ENCODE results near the gene BMPER.

The BMPER gene

GRCh38 chr7:33998476-33998875, 93.1 kb downstream of the BMPER start:
- in situ Hi-C loops (cut with HindIII; ENCODE audit: low sequenced_read_pairs) = no loop called here
- TF ChIP-seq, protein P1, sequence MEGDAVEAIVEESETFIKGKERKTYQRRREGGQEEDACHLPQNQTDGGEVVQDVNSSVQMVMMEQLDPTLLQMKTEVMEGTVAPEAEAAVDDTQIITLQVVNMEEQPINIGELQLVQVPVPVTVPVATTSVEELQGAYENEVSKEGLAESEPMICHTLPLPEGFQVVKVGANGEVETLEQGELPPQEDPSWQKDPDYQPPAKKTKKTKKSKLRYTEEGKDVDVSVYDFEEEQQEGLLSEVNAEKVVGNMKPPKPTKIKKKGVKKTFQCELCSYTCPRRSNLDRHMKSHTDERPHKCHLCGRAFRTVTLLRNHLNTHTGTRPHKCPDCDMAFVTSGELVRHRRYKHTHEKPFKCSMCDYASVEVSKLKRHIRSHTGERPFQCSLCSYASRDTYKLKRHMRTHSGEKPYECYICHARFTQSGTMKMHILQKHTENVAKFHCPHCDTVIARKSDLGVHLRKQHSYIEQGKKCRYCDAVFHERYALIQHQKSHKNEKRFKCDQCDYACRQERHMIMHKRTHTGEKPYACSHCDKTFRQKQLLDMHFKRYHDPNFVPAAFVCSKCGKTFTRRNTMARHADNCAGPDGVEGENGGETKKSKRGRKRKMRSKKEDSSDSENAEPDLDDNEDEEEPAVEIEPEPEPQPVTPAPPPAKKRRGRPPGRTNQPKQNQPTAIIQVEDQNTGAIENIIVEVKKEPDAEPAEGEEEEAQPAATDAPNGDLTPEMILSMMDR (IDR thresholded peaks at IDR 0.05; ENCODE audit: low read depth, low read length) = no peak
- peak; percentile 65 for DNase-seq (ENCODE audit: low read depth, low spot score)
- no peak overlapping the region for H3K4me3 ChIP-seq (ENCODE audit: low read depth, low read length)

GRCh38 chr7:34011017-34011695, 105.8 kb downstream of the BMPER start:
- no peak for DNase-seq (ENCODE audit: low read depth, low spot score)
- TF ChIP-seq, protein P1 (IDR thresholded peaks at IDR 0.05; ENCODE audit: low read depth, low read length) = no peak
- in situ Hi-C loops (cut with HindIII; ENCODE audit: low sequenced_read_pairs) = no loop called here
- no peak overlapping the region for H3K4me3 ChIP-seq (ENCODE audit: low read depth, low read length)

DNA sequence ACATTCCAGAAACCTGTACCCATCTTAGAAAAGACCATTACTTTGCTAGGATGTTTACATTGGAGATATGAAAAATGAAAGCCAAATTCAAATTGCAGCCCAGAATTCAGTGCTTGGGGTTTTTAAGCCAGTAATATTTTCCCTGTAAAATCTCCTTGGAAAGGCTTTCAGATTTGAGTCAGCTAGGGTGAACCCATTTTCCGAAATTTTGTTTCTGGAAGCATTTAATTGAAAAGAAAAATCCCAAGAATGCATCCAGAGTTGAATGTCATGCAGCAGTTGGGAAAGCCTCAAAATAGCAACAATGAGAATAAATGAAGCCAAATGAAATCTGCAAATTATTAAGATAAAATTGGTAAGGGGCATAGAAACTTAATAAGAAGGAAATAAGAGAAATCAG, 106.4 kb downstream of the BMPER start:
- in situ Hi-C loops (cut with HindIII; ENCODE audit: low sequenced_read_pairs) = no loop called here
- TF ChIP-seq, protein P1 (IDR thresholded peaks at IDR 0.05; ENCODE audit: low read depth, low read length) = no peak
- no peak overlapping the region for H3K4me3 ChIP-seq (ENCODE audit: low read depth, low read length)
- no peak for DNase-seq (ENCODE audit: low read depth, low spot score)

- TF ChIP-seq, protein P1 (IDR thresholded peaks at IDR 0.05; ENCODE audit: low read depth, low read length) = no peak
- no peak overlapping the region for H3K4me3 ChIP-seq (ENCODE audit: low read depth, low read length)
- in situ Hi-C loops (cut with HindIII; ENCODE audit: low sequenced_read_pairs) = no loop called here
- no peak for DNase-seq (ENCODE audit: low read depth, low spot score)
Observed at GRCh38 chr7:34013421-34013820, 108.1 kb downstream of the BMPER start.

- TF ChIP-seq, protein P1 (IDR thresholded peaks at IDR 0.05; ENCODE audit: low read depth, low read length) = no peak
- DNase-seq (ENCODE audit: low read depth, low spot score) = no peak
- in situ Hi-C loops (cut with HindIII; ENCODE audit: low sequenced_read_pairs) = no loop called here
Observed at GRCh38 chr7:34015651-34016050, 110.3 kb downstream of the BMPER start.

GRCh38 chr7:34016876-34017275, 111.5 kb downstream of the BMPER start:
- DNase-seq (ENCODE audit: low read depth, low spot score) = no peak
- H3K4me3 ChIP-seq (ENCODE audit: low read depth, low read length) = no peak overlapping the region
- TF ChIP-seq, protein P1 (IDR thresholded peaks at IDR 0.05; ENCODE audit: low read depth, low read length) = no peak
- in situ Hi-C loops (cut with HindIII; ENCODE audit: low sequenced_read_pairs) = no loop called here

More at GRCh38 chr7:34015651-34016050, 110.3 kb downstream of the BMPER start:
- no peak overlapping the region for H3K4me3 ChIP-seq (ENCODE audit: low read depth, low read length)
